Fibroblast of lung (primary cell): ENCODE results near the gene ADNP.

Experiments used
- EZH2 ChIP-seq: IDR thresholded peaks from 2 replicates; pipeline ENCODE4 v1.5.1; 2012; ENCODE audit warnings: low read length, control low read depth, mild to moderate bottlenecking; ENCODE audit errors: missing control alignments
- TF ChIP-seq, protein P1 (sequence below), 2 donors: IDR thresholded peaks in 1 of 2; conservative IDR thresholded peaks in 1 of 2; 1 replicate in 1 of 2; 2 replicates in 1 of 2; pipeline ENCODE4 v1.5.1; 2011 to 2012; ENCODE audit warnings: low read length in 2 of 2, control low read depth in 1 of 2, inconsistent platforms in 1 of 2, low read depth in 1 of 2, mild to moderate bottlenecking in 1 of 2

DNA sequence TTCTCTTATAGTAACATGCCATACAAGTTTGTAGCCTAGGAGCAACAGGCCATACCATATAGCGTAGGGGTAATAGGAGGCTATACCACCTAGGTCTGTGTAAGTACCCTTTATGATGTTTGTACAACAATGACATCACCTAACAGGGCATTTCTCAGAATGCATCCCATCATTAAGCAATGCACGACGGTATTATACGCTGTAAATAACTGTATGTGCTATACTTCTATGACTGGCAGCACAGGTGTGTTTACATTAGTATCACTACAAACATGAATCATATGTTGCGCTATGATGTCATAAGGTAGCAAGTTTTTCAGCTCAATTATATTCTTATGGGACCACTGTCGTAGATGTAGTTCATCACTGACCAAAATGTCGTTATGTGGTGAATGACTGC, 31.0 kb downstream of the ADNP start:
- TF ChIP-seq, protein P1, sequence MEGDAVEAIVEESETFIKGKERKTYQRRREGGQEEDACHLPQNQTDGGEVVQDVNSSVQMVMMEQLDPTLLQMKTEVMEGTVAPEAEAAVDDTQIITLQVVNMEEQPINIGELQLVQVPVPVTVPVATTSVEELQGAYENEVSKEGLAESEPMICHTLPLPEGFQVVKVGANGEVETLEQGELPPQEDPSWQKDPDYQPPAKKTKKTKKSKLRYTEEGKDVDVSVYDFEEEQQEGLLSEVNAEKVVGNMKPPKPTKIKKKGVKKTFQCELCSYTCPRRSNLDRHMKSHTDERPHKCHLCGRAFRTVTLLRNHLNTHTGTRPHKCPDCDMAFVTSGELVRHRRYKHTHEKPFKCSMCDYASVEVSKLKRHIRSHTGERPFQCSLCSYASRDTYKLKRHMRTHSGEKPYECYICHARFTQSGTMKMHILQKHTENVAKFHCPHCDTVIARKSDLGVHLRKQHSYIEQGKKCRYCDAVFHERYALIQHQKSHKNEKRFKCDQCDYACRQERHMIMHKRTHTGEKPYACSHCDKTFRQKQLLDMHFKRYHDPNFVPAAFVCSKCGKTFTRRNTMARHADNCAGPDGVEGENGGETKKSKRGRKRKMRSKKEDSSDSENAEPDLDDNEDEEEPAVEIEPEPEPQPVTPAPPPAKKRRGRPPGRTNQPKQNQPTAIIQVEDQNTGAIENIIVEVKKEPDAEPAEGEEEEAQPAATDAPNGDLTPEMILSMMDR (conservative IDR thresholded peaks at IDR 0.05 in 1 of 2, IDR thresholded peaks at IDR 0.05 in 1 of 2; ENCODE audit: low read depth in 1 of 2, low read length in 2 of 2), result no peak
- TF ChIP-seq EZH2, result no peak
